GM19463 (cell line): ENCODE measurements around the gene PRMT9.

Source experiments
- ATAC-seq: cut with Tn5 transposase; IDR thresholded peaks from one replicate; pipeline ENCODE4 v1.9.1; 2021; ENCODE audit warnings: mild to moderate bottlenecking, moderate library complexity; ENCODE audit not compliant: unreplicated experiment

PRMT9 gene

DNA sequence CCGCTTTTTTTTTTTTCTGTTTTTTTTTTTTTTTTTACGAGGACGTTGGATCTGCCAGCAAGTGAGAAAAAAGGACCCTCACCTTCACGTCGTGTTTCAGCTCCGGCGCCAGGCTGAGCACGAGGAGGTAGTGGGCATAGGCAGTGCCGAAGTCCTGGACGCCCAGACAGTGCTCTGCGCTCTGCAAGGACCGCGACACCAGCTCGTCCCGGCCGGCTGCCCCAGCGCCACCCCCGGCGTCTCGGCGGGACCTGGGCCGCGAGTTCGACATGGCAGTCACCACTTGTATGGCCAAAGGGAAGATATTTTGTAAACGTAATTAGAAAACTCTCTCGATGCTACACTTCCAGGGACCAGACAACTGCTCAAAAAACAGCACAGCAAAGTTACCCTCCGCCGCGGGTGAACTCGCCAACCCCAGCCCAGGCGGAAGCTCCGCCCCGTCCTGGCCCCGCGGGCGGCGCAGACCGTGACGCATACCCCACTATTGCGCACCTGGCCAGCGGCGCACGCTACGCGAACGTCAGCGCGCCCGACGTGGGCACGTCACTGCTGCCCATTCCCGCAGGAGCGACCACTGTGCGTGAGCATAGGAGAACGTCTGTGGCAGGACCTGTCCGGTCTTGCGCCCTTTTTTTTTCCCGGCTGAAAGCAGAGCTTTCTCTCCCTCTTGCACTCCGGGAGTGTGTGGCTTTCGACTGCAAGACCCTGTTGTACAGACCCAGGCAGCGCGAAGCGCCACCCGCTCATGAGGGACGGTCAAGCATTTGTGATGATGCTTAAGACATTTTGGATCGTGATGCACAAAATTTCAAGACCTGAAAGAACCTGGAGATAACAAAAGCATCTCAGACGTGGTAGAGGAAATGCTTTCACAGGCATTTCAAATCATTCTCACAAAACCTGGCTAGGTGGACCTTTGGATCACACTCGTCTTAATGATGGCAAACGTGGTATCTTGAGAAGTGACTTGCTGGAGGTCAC is at the start of gene PRMT9:
Gene PRMT9 (minus strand): TSS at position 447 of the 984 bp plus-strand sequence. CDS start 176 bp downstream, at position 271.
- ATAC-seq: peak; percentile 99

DNA sequence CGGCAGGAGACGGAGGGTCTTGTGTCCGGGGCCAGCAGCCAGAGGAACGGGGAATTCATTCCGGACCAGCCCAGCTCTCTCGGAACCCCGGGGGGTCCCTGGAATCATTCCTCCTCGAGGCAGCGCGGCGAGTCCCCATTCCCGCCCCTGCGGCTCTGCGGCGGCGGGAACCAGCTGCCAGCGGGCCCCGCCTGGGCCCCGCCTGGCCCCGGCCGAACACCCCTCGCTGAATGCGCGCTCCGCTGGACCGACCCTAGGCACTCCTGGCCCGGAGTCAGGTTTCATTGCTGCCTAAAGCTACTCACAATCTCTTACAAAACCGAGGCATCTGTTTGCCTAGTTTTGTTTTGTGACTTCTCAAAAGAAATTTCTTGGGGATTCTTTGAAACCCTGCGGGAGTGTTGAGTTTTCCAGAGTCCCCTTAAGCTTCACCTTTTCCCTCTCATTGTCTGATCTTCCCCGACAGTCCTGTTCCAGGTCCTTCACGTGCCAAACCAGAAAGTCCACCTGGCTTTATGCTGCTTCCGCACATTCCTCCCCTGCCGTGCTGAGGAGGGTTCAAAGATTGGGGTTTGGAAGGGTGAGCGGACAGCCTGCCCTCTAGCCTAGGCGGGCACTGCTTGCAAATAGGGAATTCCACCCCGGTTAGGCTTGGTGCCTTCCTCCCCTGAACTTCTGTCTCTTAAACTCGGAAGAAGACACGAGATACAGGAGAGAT is 48.7 kb upstream of the PRMT9 start:
- ATAC-seq: peak; percentile 13

DNA sequence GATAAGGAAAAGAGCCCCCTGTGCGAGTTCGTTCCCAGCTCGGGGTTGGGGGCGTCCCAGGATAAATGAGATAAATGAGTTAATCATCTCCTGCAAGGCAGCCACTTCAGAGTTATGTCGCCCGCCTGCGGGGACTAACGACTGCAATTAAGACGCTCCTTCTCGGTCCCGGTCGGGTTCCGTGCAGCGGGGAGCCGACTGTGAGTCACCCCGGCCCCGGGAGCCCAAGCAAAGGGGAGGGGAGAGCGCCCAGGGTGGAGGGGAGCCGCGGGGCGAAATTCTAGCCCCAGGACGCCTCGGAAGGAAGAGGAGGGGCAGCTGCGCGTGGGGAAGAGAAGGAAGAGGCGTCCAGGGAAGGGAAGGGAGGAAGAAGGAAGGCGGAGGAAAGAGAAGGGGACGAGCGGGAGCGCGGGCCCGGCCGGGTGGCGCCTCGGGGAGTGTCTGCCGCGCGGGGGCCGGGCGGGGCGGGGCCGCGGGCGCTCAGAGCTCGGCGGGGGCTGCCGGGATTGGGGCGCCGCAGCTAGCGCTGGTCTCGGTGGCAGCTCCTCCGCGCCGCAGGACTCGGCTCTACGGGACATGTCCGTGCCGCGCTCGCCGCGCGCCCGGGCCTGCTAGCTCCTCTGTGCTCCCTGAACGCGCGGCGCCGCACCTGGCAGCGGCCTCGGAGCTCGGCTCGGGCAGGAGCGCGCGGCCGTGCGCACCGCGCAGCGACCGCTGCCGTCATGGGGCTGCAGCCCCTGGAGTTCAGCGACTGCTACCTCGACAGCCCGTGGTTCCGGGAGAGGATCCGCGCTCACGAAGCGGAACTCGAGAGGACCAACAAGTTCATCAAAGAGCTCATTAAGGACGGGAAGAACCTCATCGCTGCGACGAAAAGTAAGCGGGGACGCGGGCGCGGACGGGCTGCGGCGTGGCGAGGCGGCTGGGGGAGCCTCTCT is 47.9 kb upstream of the PRMT9 start, which contains the start of gene ARHGAP10:
Gene ARHGAP10 (plus strand): TSS at position 509 of the 938 bp plus-strand sequence. CDS start 214 bp downstream, at position 723.
- ATAC-seq: peak; percentile 58

DNA sequence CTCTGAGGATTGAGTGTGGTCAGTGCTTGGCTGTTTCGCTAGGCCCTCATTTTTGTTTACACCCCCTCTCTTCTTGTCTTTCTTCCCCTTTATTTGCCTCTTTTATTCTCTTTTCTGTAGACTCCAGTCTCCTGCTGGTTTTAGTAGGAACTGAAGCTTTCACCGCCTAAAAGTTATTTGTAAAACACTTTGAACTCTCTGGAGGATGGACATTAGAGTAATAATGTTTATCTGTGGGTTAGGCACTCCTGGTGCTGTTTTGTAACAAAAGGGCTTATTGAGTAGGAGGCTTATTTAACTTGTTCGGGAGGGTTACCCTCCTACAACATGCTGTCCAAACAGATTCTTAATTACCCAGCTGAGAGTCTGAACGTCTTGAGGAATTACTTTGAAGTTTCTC is 46.4 kb upstream of the PRMT9 start:
- ATAC-seq: no peak

DNA sequence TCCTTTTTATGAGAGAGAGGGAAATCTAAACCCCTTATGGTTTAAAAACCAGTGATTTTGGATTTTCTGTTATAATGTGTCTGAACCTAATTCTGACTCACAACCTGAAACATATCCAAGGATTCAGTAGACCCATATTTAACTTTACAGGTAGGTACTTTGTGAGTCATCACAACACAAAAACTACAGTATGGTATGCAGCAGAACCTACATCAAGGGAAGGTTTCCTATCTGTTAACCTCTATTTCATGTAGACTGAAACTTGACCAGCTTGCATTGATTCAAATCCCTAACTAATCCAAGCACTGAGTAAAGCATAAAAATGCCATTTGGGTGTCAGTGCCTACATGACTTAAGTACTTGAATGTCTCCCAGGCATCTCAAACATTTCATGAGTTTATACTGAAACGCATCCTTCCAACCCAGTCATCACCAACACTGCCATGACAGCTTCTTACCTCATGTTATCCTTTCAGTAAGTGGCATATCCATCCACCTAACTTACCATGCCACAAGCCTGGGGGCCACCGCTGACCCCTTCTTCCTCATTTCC is 43.6 kb upstream of the PRMT9 start:
- ATAC-seq: no peak

DNA sequence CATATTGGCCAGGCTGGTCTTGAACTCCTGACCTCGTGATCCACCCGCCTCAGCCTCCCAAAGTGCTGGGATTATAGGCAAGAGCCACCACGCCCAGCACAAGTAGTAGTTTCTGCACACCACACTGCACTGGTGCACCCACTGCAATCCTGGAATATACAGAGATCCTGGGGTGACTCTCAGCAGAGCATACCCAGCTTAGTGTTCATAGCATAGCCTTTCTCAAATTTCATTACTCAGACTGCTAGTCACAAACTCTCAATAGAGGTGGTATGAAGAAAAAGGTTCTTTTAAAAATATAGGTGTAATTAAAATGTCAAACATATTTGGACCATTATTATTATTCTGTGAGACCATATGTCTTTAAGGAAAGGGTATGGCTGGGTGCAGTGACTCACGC is 41.7 kb upstream of the PRMT9 start:
- no peak for ATAC-seq

DNA sequence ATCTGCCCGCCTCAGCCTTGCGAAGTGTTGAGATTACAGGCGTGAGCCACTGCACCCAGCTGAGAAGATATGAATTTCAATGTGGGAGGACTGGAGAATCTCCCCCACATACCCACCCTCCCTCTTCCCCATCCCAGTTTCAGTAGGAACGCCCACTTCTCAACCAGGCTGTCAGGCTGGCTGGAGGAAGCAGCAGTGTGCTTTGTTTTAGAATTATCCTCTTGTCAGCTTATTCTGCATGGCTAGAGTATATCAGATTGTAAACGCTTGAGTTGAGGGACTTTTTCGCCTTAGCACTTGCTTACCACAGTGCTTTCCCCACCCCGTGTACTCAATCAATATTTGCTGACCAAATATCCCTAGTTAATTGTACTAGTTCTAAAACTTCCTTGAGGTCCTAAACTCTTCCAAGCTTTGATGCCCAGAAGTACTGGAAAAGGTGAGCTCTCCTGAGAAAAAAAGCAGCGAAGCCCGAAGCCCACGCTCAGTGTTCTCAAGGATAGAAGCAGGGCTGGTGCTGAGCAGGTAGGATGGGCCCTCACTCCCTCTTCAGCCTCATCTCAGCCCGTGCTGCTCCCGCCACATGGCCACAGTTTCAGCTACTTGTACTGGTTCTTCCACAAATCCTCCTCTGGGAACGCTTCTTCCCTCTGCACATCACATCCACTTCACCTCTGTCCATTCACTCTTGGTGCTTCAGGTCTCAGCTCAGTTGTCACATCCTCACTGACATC is 40.7 kb upstream of the PRMT9 start:
- no peak for ATAC-seq

DNA sequence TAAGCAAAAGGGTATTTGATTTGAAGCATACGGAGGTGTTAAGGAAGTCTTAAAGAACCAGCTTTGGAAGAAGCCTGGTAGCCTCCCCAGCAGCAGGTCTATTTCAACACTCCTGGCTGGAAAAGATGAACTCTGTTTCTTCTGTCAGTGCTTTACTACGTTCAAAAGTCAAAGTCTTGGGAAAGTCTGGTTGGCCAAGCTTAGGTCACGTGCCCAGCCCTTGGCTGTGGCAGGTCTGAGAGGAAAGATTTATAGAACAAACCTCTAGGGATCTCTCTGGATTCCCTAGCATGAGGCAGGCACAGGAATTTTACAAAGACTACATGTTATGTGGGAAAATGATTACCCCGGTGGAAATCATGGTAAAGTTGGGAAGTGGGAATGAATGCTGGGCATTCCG is 39.4 kb upstream of the PRMT9 start:
- no peak for ATAC-seq

DNA sequence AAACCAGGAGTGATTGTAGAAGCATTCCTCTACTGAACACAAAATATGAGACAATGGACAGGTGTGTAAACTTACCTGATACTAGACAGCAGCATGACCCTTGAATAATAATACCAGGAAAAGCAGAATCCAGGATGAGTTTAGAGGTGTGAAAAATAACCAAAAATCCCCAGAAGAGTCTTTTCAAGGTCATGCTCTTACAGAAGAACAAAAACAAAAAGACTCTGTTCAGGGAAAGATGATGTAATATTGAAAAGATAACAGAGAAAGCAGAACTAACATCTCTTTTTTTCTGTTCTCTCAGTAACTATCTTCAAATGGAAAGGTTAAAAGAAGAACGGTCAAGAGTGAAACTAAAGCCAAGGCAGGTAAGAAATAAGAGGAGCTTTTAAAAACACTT is 33.9 kb upstream of the PRMT9 start:
- peak; percentile 80 for ATAC-seq

DNA sequence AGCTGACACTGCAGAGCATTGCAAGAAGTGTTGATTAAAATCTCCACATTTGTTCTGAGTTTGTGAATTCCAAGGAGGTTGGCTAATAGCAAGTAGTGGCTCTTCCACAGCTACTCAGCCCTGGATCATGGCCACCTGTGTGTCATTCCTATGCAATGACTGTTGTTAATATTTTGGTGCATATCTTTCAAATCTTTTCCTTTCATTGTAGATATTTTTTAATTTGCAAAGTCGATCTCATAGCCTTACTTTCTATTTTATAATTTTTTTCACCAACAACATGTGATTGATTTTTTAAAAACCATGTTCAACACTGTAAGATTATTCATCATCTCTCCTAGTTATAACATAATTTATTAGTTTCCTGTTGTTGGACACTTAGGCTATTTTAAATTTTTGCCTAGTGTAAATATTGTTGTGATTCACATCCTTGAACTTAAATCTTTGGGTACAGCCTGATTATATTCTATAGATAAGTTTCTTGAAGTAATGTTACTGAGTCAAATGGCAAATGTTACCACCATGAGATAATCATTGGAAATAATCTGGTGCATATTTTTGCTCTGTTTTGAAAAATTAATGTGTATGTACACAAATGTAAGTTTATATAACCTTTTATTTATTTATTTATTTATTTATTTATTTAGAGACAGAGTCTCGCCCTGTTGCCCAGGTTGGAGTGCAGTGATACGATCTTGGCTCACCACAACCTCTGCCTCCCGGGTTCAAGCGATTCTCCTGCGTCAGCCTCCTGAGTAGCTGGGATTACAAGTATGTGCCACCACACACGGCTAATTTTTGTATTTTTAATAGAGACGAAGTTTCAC is 30.8 kb upstream of the PRMT9 start:
- ATAC-seq: no peak

DNA sequence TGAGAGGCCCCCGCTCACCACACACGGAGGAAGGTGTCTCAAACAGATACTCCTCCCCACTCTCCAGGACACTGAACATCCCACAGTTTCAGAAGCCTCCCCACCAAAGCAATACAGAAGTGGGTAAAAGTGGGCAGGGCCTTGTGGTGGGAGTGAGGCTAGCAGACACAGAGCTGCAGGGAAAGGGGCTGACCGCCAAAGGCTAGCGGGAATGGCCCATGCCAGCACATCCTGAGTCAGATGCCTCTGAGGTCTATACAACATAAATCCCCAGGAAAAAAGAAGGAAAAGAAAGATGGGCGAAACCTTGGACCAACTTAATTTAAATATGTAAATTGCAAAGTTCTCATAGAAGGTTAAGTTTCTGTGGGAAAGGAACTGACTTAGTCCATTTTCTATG is 26.0 kb upstream of the PRMT9 start:
- no peak for ATAC-seq

DNA sequence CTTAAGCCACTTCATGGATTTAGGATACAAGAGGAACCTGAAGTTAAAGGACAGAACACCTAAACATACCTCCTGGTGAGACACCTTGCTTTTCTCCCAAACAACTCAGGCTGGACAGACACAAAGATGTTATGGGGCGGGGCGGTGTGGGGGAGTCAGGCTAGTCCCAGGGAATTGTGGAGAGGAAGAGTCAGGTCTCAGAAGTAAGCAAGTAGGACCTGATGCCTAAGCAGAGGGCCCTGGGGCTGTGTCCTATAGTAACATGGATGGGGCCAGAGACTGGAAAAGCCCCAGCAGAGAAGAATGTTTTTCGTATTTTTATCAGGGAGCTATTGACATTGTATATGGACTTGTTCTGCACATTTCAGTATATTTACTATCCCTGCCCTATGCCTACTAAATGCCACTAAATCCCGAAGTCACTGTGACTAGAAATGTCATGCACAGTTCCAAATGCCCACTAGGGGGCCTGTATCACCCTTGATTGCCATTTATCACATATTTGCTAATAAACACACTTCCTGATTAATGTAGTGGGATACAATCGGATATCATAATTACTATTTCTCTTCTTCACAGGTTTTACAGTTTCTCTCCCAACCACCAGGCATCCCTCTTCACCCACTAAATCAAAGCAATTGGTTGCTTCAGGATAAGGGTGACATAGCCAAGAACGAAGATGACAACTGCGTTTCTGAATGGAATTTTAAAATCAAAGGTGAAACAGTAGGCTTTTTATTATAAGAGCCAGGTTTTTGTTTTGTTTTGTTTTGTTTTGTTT is 24.1 kb upstream of the PRMT9 start:
- ATAC-seq: peak; percentile 57

DNA sequence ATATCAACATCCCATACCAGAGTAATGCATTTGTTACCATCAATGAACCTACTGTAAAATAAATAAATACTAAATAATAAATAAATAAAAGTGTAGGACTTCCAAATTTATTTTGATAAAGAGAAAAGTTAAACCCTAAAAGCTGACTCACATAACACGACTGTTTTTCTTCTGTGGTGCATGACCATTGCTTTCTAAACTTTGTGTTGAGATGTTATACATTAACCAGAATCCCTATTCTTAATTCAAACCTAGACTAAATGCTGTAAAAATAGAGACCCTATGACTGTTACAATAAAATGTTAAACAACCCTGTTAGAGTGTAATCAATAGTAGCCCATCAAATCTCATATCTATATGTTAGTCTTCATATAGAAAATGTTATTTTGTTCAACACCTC is 20.9 kb upstream of the PRMT9 start:
- ATAC-seq: peak; percentile 47

DNA sequence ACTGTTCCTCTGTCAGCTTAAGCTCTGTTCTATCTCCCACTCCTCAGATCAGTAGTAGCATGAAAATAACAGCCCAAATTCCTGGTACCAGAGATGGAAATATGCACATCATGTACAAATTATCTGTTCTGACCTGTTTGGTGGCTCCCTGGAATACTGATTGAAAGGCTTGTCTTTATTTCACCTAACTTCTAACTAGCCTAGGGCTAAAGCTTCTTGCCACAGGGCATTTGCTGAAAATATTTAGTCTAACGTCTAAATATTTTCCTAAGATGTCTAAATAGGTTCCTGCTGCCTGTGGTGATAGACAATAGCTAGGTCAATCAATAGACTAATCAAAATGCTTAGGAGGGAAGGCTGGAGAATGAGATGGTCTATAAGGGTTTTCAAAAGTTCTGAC is 12.9 kb upstream of the PRMT9 start:
- no peak for ATAC-seq

DNA sequence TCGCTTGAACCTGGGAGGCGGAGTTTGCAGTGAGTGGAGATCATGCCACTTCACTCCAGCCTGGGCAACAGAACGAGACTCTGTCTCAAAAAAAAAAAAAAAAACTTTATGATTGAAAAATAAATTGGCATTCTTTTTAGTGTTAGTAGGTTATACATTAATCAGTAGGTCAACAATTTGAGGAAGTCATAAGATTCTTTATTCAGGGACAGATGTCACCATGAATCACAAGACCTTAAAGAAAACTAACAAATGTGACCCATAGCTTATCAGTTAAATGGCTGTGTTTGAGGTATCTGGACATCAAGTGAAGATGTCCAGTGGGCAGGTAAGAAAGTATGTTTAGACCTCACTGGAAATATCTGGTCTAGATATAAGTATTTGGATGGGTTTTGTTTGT is 9.3 kb upstream of the PRMT9 start:
- no peak for ATAC-seq

DNA sequence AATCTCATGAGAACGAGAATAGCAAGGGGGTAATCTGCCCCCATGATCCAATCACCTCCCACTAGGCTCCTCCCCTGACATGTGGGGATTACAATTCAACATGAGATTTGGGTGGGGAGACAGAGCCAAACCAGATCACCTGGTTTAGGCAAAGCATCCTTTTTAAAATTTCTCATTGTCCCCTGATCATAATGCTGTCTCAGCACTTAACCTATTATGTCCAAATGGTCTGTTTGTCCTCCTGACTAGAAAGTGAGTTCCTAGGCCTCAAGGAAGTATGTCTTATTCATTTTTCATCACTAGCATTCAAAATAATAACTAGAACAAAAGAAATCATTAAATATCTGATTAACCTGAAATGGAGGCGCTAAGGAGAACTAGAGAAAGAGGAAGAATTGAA is 7.9 kb upstream of the PRMT9 start:
- ATAC-seq: no peak

DNA sequence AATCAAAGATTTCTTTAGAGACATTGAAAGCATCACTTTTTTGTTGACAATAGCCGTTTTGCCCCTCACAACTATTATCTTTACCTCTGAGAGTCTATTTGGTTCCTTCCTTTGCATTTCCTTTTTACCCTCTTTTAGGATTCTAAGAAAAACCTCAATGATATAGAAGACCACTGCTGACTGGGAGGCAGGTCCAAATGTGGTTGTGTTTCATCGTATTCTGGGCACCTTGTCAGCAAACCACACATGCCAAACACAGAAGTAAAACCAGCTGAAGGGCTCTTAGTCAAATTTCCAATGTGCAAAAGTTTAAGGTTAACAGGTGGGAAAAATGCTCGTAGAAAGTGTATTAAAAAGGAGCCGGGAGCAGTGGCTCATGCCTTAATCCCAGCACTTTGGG is 5.1 kb upstream of the PRMT9 start:
- ATAC-seq: no peak

DNA sequence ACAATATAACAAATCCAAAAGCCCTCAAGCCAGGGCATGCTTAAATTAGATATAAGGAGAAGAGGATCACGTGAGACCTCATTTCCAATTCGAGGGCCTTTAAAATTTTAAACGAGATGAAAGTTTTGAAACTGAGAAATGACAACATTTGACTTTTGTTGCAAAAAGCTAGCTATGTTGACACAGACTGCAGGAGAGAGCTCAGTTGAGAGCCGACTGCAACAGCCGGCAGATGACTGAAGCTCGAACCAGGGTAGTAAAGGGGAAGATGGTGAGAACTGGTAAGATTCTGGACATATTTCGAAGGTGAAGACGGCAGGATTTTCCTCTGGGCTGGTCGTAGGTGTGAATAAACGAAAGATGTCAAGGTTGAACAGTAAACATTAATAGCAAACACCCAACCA is 773 bp downstream of the PRMT9 start:
- ATAC-seq: no peak
